Raji (cell line): Measurements from ENCODE around the gene CCDC126.

Experiments
- POLR2A ChIP-seq: IDR thresholded peaks from 2 replicates; pipeline ENCODE4 v1.6.1; 2011; ENCODE audit warnings: low read depth, low read length, control low read depth; ENCODE audit not compliant: insufficient read depth

The CCDC126 gene

GRCh38 chr7:23672033-23672432 lies 74.9 kb downstream of the CCDC126 start:
- TF ChIP-seq POLR2A = no peak

GRCh38 chr7:23679898-23680413 lies 82.8 kb downstream of the CCDC126 start, which contains the start of gene FAM221A:
FAM221A (plus strand) TSS chr7:23680199; CDS start chr7:23680219, 20 bp downstream.
- no peak for TF ChIP-seq POLR2A

GRCh38 chr7:23680414-23681405 lies 83.5 kb downstream of the CCDC126 start:
- no peak for TF ChIP-seq POLR2A

- no peak for TF ChIP-seq POLR2A
Measured at GRCh38 chr7:23685731-23686130, 88.5 kb downstream of the CCDC126 start.

GRCh38 chr7:23687011-23687410 lies 89.8 kb downstream of the CCDC126 start:
- no peak for TF ChIP-seq POLR2A

GRCh38 chr7:23689165-23689564 lies 92.0 kb downstream of the CCDC126 start:
- TF ChIP-seq POLR2A = no peak

GRCh38 chr7:23691320-23691719 lies 94.1 kb downstream of the CCDC126 start:
- no peak for TF ChIP-seq POLR2A

GRCh38 chr7:23693224-23693623 lies 96.0 kb downstream of the CCDC126 start:
- no peak for TF ChIP-seq POLR2A
